Heart right ventricle (tissue), 16 donors: ENCODE results near the gene GABRB1. TPM values are rescaled to one million over a fixed set of nuclear protein-coding genes. Genes with fewer than 3 reads are reported as not detected.

Experiments used
- ATAC-seq, 8 donors: fragments of 200-7000 bp; cut with Tn5 transposase; one replicate each; pipeline ENCODE4 v1.9.1; 2020; ENCODE audit warnings: mild to moderate bottlenecking in 8 of 8, moderate library complexity in 8 of 8, moderate number of reproducible peaks in 1 of 8
- DNase-seq, 2 donors: peaks; one replicate each; pipeline ENCODE4 v3.0.0-alpha.2; 2020
- H3K27ac ChIP-seq, 10 donors: fragments of 200-600 bp; sonication (generic) in 2 of 10; one replicate each; pipeline versions ENCODE4 v1.5.0 to v1.8.0; 2020 to 2022; ENCODE audit warnings: mild to moderate bottlenecking in 3 of 10
- H3K27me3 ChIP-seq, 7 donors: fragments of 200-600 bp; one replicate each; pipeline ENCODE4 v1.8.0; 2021 to 2022; ENCODE audit warnings: mild to moderate bottlenecking in 2 of 7
- H3K36me3 ChIP-seq, 9 donors: fragments of 200-600 bp; sonication (generic) in 1 of 9; one replicate each; pipeline versions ENCODE4 v1.5.0 to v1.8.0; 2020 to 2022; ENCODE audit warnings: mild to moderate bottlenecking in 2 of 9
- H3K4me1 ChIP-seq, 9 donors: fragments of 200-600 bp; sonication (generic) in 1 of 9; one replicate each; pipeline versions ENCODE4 v1.5.0 to v1.8.0; 2020 to 2022; ENCODE audit warnings: mild to moderate bottlenecking in 4 of 9
- H3K4me3 ChIP-seq, 10 donors: fragments of 200-600 bp; sonication (generic) in 2 of 10; one replicate each; pipeline versions ENCODE4 v1.5.0 to v1.8.0; 2020 to 2022; ENCODE audit warnings: mild to moderate bottlenecking in 7 of 10, moderate library complexity in 2 of 10
- H3K9me3 ChIP-seq, 11 donors: fragments of 200-600 bp in 10 of 11; sonication (generic) in 2 of 11; one replicate each; pipeline versions ENCODE4 v1.5.0 to v1.8.0; 2013 to 2022; ENCODE audit warnings: mild to moderate bottlenecking in 2 of 11, control low read depth in 1 of 11, moderate library complexity in 1 of 11
- CTCF ChIP-seq, 9 donors: fragments of 200-600 bp; sonication (generic) in 2 of 9; IDR thresholded peaks; one replicate each; pipeline versions ENCODE4 v1.5.0 to v1.8.0; 2021 to 2022; ENCODE audit warnings: antibody characterized with exemption in 9 of 9, mild to moderate bottlenecking in 5 of 9, moderate library complexity in 1 of 9
- WGBS, 2 donors: extraction: QIAGEN DNeasy Blood & Tissue Kit; methylation state at CpG; one replicate each; pipeline ENCODE4 v1.1.7; 2013; ENCODE audit warnings: inconsistent platforms in 1 of 2; 5-methylcytosine and 5-hydroxymethylcytosine counted together
- intact Hi-C, 10 donors: fragments of 100-400 bp; cut with DNase I; formaldehyde crosslinking; loops; one replicate each; pipeline versions ENCODE4 v1.11.1 to v1.14.2; 2022
- polyA plus RNA-seq, 2 donors: library from polyadenylated mRNA; stranded (reverse); fragments of 200-250 nt; gene quantifications; one replicate each; pipeline ENCODE4 v1.2.3, GENCODE V29; 2013
- total RNA-seq, 10 donors: library from RNA; stranded (reverse); fragmentation: NEBNext Ultra II Directional in 3 of 10; extraction: Animal tissue kit (Norgen Biotek cat#: 25700) in 3 of 10; gene quantifications; one replicate each; pipeline versions ENCODE4 v1.2.1 to v1.2.4, GENCODE V29; 2021 to 2023
- donor health status: Arrhythmogenic right ventricular cardiomyopathy.
- donor health status: ischemic (EF 13 %, LVEDD 7.1; RV severe dilation, severe dysfunction).
- donor health status: healthy with polysubstance abuse.
- donor health status: DM: no; HTN: yes; CAD: no.
- donor health status: DM: no; HTN: no; CAD: no.
- donor health status: ischemic (EF 25% LVEDD 6.9; RV normal size, moderate dysfunction).
- donor health status: ischemic (EF 25% LVEDD 5.7; RV mildly dilated, moderate dysfunction).
- donor health status: healthy.
- donor health status: DM: yes; HTN: yes; CAD: no.
- donor health status: Ischemic cardiomyopathy.
- donor health status: ischemic (EF 35%, LVEDD 5.7; RV mildly dilated, moderate dysfunction).
- donor health status: nonischemic (EF 11% LVEDD 7.7; RV severe dilation, severe dysfunction).
- donor health status: DM: yes; HTN: yes; CAD: no.
- donor health status: PGD.
- donor health status: ischemic (EF 29% LVEDD 5.4; RV normal size, mild dysfunction).
- donor health status: nonischemic (EF 23%, LVEDD 6.1; RV moderate dilation, normal function).

GABRB1 gene
- total and polyA plus RNA-seq, 12 donors = 0.51 to 9.9 (median 6.2) TPM

GRCh38 chr4:47466056-47466785 is 434.9 kb downstream of the GABRB1 start:
- Histone ChIP-seq H3K4me3 (no peak overlapping the region), H3K27ac (no peak overlapping the region), H3K36me3 (no peaks in the 10 kb centered on the region), H3K27me3 (no peaks in the 10 kb centered on the region), H3K9me3 (no peaks in the 10 kb centered on the region), H3K4me1 (peaks cover 0 to 21% (median 9%) of the 10 kb centered on the region in 9 donors)
- TF ChIP-seq CTCF (IDR thresholded peaks at IDR 0.05) = no peak
- 35 to 41% methylated on average over 2 of the region's 2 CpGs for WGBS, 2 donors
- ATAC-seq (no peak), DNase-seq (no peak)
- intact Hi-C loops = loop anchor here in 3 of 10 donors (10.0 kb wide), 1 partner anchor 99 kb away; no protein-coding TSS in a partner anchor

- Histone ChIP-seq H3K9me3 (no peaks in the 10 kb centered on the region), H3K27me3 (no peaks in the 10 kb centered on the region), H3K27ac (no peak overlapping the region), H3K4me3 (no peak overlapping the region), H3K36me3 (no peaks in the 10 kb centered on the region), H3K4me1 (peaks cover 0 to 5% (median 0%) of the 10 kb centered on the region in 9 donors)
- TF ChIP-seq CTCF (IDR thresholded peaks at IDR 0.05) = no peak
- WGBS, 2 donors = 70 to 72% methylated on average over 6 of the region's 6 CpGs
- ATAC-seq = no peak
- intact Hi-C loops = loop anchor here in 3 of 10 donors (10.0 kb wide), 1 partner anchor 96 kb away; no protein-coding TSS in a partner anchor
- no peak for DNase-seq
Observed at GRCh38 chr4:47468706-47469365, 437.5 kb downstream of the GABRB1 start.

GRCh38 chr4:47469951-47470350 is 438.6 kb downstream of the GABRB1 start:
- Histone ChIP-seq H3K4me1 (no peaks in the 10 kb centered on the region), H3K36me3 (no peaks in the 10 kb centered on the region), H3K27ac (no peak overlapping the region), H3K9me3 (no peaks in the 10 kb centered on the region), H3K4me3 (no peak overlapping the region), H3K27me3 (no peaks in the 10 kb centered on the region)
- TF ChIP-seq CTCF (IDR thresholded peaks at IDR 0.05) = no peak
- WGBS, 2 donors = 85 to 91% methylated on average over 3 of the region's 3 CpGs
- ATAC-seq (no peak), DNase-seq (no peak)
- intact Hi-C loops = loop anchor here in 3 of 10 donors (10.0 kb wide), 1 partner anchor 95 kb away; no protein-coding TSS in a partner anchor

- no peak for TF ChIP-seq CTCF (IDR thresholded peaks at IDR 0.05)
- ATAC-seq (no peak), DNase-seq (no peak)
- no peaks in the 10 kb centered on the region for H3K9me3 ChIP-seq
- H3K27me3 ChIP-seq = no peaks in the 10 kb centered on the region
- H3K4me1 ChIP-seq = no peaks in the 10 kb centered on the region
- H3K36me3 ChIP-seq = no peaks in the 10 kb centered on the region
- WGBS, 2 donors = 59 to 71% methylated on average over 4 of the region's 4 CpGs
- intact Hi-C loops = no loop called here
- H3K4me3 ChIP-seq = no peak overlapping the region
- no peak overlapping the region for H3K27ac ChIP-seq
Observed at GRCh38 chr4:47471064-47471463, 439.7 kb downstream of the GABRB1 start.
